ENCODE measurements around the gene IL1RAPL1.

IL1RAPL1 gene

DNA sequence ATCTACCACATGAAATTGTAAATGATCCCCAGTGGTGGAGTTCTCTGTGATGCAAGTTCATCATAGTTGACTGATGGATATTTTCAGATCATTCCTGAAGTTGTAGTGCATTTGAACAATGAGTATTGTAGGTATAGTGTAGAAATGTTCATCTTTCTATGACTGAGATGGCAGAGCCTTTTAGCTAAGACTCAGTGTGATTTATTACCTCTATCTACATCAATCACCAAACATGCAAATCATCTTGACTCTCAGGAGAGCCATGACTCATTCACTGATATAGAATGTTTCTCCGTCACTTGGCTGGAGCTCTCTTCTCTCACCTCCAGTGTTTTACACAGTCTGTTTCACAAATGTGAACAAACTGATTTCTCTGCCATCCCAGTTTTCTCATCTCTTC is 392.6 kb downstream of the IL1RAPL1 start:
- no peak for DNase-seq (ENCODE audit: low spot score)

DNA sequence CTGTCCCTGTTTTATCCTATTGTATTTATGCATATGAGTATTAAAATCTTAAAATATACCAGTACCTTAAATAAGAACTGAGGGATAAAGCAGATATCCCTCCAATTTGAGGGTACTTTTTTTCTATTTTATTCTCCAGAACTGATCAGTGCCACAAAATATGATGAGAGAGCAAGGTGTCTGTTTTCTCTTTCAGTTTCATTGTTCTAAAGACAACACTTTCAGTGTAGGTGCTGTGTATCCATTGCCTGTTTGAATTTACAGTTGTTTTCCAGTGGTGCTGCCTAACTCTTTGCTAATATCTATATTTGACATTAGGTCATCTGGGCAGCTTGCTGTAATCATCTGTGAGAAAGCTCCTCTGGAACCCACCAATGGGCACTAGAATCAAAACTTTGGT is 394.7 kb downstream of the IL1RAPL1 start:
- no peak for DNase-seq (ENCODE audit: low spot score)

DNA sequence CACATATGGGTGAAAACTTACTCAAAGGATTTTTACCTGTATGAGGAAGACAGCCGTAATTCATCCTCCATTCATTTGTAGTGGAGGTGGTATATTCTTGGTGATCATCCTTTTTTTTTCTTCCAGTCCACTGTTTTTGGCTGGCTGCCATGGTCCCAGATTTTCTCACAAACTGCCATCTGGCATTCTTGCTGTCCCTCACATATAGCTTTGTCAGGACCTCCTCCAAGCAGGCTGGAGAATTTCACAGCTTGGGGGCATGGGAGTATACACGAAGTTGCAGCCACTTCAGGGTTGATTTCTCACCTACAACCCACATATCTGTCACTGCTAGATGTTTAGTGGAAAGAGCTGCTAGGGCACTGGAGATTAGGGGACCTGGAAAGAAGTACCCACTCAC is 401.0 kb downstream of the IL1RAPL1 start:
- no peak for DNase-seq (ENCODE audit: low spot score)

DNA sequence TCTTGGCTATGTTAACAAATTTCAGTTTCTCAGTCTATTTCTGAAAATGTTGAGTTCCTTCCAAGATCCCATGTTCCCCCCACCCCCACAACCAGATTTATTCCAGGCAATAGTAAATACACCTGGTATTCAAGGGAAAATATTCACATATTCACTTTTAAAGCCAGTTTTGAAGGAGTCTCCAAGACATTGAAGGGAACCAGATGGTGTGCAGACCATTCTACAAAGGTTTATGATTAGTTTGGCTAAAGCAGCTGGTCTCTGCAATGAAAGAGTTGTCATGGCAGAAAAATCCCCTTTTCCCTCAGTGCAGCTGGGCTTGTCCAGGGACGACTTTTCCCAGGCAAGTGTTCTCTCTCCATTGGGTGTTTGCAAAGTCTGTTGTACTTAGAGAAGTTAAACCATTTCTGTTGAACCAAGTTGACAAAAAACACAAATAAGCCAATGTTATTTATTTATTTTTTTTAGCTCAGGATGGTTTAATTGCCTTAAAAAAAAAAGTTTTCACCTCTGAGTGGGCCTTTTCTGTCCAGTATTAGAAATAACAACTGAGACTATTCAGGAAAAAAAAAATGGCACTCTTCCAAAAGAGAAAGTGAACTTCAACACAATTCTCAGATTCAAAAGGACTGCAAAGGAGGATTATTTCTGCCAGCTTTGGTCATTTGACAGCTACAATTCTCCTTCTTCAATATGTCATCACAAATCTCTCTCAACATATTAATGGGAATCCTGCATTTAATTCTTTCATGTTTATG is 410.6 kb downstream of the IL1RAPL1 start:
- DNase-seq (ENCODE audit: low spot score) = no peak

DNA sequence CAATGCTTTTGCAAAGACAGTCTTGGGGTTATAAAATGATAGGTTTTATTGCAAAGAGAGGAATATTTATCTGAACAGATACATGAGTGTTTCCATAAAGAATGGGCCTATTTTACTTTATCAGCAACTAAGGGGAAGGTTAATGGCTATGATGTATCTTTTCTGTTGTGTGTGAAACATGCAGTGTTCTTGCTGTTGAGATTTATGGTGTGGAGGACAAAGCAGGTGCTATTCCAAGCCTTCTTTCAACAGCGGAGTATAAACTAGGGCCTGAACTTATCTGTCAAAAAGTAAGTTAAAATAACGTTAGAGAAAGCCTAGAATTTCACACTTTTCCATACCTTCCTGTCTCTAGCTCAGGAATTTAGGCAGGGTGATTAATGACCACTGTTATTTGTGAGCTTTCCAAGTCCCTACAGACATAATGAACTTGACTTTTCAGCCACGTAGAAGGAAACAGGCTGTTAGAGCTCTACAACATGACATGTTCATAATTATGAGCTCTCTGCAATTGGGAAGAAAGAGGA is 411.4 kb downstream of the IL1RAPL1 start:
- no peak for DNase-seq (ENCODE audit: low spot score)

DNA sequence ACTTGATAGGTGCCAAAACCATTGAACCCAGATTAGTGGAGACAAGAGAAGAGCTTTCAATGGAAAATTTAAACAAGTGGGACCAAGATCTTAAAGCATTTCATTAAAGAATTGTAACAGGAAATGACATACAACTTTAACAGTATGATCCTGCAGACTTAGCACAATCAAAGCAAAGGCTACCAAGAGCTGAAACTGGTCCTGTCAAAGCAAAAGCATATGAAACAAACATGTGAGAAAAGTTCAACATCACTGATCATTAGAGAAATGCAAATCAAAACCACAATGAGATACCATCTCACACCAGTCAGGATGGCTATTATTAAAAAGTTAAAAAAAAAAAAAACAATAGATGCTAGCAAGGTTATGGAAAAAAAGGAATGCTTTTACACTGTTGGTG is 425.6 kb downstream of the IL1RAPL1 start:
- DNase-seq (ENCODE audit: low spot score) = no peak

DNA sequence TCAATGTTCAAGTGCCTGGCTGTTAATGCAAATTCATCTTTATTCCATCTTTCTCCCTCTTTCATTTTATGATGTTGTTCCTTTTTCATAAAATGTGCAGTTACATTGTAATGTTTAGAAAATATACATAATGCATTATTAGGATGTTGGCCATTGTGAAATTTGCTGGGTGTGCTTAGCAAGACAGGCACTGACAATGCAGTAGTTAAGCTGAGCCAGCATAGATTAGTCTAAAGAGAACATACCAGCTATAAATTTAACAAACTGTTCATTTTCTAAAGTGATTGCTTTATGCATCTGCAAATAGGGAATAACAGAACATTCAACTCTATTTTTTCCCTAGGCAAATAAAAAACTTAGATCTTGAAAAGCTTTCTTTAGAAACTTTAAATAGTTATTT is 436.0 kb downstream of the IL1RAPL1 start:
- DNase-seq (ENCODE audit: low spot score) = no peak

DNA sequence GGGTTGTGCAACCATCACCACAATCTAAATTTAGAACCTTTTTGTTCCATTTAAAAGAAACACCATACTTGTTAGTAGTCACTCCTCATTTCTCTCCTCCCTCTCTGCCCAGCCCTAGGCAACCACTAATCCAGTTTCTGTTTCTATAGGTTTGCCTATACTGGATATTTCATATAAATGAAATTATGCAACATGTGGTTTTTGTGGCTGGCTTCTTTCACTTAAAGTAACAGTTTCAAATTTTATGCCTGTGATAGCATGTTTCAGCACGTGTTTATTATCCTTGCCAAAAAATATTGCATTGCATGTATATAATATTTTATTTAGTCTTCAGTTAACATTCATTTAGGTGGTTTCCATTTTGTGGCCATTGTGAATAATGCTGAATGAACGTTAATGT is 437.6 kb downstream of the IL1RAPL1 start:
- no peak for DNase-seq (ENCODE audit: low spot score)

DNA sequence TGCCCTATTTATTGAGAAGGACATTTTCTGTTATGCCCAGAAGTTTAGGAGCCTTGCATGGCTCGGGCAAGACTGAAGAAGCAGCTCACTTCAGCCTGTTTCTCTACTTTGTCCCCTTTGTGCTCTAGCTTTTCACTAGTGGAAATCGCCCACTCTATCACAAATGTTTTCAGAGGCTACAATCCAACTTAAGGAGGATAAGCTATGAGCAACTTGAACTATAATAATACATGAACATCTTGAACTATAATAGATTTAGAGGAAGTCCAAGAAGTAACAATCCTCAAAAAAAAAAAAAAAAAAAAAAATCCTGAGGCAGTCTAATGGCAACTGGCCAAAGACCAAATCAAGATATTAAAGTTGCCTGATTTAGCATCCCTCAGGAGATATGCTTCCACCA is 452.3 kb downstream of the IL1RAPL1 start:
- no peak for DNase-seq (ENCODE audit: low spot score)

DNA sequence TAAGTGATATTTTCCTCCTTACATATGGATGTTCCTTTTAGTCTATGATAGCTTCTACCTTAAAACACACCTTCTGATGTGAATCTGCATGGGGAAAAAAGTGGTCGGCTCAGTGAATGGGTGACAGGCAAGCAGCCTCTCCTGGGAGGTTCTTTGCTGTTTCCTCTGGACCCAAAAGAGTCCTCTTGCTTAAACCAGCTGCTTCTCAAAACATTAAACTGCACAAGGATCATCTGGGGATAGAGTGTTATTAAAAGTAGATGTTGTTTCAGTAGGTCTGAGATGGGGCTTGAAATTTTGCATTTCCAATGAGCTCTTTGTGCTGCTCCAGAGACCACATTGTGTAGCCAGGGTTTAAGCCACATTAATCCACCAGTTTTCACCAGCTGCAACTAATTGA is 452.9 kb downstream of the IL1RAPL1 start:
- DNase-seq (ENCODE audit: low spot score) = no peak

DNA sequence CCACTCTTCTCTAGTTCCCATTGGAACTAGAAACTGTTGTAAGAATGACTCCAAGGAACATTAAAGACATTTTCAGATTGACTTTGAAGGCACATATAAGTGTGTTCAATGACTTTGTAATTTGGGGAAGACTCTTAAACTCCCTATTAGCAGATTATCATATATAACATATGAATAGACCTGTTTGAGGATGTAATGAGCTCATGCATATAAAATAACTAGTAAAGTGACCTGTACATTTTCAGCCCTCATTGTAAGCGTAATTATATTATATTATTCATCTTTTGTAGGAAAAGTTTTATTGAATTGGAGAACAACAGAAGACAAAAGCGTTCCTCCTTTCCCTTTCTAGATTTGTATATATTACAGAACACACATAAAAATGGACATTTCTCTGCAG is 455.1 kb downstream of the IL1RAPL1 start:
- no peak for DNase-seq (ENCODE audit: low spot score)

DNA sequence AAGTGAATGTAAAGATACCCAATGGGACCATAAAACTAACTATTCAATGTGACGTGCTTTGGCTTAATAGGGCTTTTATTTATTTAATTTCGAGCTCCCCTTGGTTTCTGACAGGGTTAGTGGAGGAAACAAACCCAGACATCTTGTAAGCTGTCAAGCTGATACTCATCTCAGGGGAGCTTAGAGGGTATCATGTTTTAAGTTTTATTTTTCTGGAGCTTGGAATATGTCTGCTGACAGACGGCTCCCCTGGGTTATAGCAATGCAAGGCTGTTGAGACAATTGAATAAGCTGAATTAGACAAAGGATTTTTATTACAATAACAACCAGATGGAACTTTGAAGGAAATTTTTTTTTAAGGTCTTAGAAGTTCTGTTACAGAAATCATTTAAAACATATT is 456.5 kb downstream of the IL1RAPL1 start:
- DNase-seq (ENCODE audit: low spot score) = no peak

DNA sequence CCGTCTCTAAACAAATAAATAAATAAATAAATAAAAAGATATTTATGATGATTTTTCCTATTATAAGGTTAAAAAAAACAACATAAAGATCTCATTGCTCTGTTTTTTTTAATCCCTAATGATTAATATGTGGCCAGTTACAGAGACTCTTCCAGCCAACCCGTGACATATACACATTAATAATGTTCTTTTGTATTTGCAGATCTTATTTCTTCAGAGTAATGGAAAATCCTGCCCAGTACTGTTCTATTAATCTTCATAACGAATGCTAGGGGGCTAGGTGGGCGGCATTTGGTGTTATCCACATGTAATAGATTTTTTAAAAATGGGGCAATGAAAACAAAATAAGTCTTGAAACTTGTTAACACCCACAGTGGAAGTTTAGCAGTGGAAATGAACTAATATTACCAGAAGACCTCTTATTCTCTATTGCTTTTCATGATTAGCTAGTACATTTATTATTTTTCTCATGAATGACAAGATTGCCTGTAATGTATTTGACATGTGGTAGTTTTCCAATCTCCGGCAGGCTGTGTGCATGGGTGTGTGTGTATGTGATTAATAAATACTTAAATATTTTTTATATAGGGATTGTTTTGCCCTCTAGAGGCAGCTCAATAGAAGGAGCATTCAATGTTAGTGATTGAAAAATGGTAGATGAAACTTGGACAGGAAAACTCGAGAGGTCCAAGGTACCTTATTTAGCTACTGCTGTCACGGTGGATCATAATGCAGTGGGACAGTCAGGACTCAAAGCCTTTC is 457.4 kb downstream of the IL1RAPL1 start:
- DNase-seq (ENCODE audit: low spot score) = peak; percentile 19

DNA sequence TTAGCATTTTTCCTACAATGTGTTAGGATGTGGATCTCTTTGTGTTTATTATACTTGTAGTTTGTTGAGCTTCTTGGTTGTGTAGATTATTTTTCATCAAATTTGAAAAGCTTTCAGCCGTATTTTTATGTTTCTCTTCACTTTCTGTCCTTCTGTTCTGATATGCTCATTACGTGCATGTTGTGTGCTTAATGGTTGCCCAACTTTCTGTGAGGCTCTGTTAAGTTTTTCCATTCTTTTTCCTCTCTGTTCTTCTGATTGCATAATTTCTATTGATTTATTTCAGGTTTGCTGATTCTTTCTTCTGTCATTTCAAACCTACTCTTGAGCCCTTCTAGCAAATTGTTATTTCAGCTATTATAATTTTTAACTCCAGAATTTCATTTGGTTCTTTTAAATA is 478.2 kb downstream of the IL1RAPL1 start:
- DNase-seq (ENCODE audit: low spot score) = no peak

DNA sequence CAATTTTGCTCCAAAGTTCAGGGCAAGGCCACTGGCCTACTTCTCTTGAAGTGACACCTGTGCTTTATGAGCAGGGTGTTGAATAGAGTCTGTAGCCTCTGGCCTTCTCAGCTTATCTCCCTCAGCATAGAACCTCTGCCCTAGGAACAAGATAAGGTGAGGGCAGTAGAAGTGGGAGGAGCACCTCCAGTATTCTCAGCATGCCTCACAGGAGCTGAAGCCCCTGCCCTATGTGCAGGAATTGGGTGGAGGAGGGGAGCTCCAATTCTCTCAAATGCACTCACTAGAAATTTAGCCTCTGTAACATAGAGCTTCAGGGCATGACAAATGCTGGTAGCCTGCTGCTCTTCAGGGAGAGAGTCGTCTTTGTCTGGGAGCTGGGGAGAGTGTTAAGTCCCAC is 479.3 kb downstream of the IL1RAPL1 start:
- DNase-seq (ENCODE audit: low spot score) = no peak

DNA sequence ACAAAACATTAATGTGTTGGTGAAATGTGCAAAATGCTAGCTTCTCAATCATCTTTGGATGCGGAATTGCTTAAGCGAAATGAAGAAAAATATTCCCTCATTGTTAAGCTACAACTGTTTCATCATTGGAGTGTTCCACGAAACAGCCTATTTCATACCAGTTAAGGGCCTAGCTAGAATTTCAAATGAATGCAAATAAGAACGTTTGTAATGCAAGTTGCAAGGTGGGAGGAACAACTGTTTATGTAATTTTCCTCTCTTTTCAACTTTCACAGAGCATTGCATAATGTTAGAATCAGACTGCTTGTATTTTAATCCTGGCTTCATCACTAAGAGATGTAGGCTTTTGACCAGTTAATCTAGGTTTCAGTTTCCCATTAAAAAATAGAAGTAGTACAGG is 480.1 kb downstream of the IL1RAPL1 start:
- no peak for DNase-seq (ENCODE audit: low spot score)

DNA sequence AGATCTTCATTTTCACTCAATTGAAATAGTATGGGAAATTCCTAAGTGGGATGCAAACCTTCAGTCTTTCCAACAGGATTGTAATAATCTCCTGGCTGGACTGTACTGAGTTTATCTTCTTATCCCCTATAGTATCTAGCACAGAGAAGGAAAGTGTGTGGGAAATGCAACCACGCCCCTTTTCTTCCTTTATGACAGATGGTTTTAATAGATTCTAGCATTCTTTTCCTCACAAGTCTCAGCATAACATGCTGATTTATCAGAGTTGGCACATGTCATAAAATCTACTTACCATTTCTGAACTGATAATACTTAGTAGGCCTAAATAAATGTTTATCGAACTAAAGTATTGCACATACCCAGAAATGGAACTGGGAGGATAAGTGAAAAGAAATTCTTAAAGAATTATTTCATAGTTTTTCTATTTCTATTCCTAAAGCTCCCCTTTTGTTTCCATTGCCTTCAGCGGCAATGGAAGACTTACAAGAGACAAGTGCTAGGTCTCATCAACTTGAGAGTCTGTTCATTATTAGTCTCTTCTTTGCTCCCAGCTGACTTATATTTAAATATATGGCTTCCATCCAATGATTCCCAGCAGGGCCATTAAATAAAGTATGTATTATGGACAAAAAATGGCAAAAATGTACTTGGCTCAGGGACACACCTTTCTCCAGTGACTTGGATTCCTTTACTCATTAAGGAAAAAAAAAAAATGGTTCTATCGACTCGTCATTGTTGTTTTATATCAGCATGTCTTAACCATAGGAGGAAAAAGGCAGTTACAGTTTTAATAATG is 484.5 kb downstream of the IL1RAPL1 start:
- DNase-seq (ENCODE audit: low spot score) = no peak

DNA sequence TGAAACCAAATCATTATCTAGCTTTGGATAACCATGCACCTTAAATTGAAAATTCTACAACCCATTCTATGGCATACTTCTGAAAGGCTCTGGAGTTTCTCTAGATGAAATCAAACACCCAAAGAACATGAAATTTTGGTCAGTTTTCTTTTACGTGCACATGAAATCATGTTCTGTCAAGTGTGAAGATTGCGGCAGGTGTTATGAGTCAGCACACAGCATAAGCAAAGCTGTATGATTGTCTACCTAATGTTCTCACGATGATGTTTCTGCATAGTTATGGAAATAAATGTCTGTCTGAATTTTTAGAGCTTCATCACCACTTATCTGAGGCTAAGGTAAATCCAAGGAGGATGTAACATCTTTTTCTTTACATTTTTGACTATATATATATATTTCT is 495.3 kb downstream of the IL1RAPL1 start:
- no peak for DNase-seq (ENCODE audit: low spot score)

DNA sequence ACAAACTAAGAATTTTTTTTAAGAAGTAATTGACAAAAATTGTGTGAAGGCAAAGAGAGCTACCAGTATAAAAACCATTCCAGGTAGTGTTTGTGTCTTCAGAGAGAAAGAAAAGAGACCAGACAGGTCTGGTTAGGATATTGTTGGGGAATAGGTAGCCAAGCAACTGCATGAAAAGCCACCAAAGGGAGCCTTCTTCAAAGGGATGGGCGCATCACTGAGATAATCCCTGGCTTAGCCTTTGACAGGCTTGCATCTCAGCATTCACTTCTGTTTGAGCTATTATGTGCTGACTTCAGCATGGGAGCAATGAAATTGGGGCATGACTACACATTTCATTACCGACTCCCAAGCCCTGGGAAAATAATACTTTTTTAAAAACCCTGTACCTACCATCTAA is 496.6 kb downstream of the IL1RAPL1 start:
- no peak for DNase-seq (ENCODE audit: low spot score)

DNA sequence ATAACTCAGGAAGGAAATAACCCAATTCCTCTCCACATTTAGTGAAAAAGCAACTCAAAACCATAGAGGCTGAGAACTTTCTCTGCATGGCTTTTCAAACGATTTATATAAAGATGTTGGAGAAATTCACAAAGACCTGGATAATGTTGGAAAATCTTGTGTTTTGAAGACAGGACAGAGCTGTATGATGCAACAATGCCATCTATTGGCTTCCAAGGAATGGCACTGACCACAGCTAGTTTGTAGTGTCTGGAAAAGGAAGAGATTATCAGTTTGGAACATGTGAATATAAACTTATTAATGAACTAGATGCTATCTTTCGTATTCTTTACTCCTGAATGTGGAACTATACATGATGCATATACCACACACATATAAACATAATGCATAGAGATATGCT is 503.6 kb downstream of the IL1RAPL1 start:
- peak; percentile 83 for DNase-seq (ENCODE audit: low spot score)

DNA sequence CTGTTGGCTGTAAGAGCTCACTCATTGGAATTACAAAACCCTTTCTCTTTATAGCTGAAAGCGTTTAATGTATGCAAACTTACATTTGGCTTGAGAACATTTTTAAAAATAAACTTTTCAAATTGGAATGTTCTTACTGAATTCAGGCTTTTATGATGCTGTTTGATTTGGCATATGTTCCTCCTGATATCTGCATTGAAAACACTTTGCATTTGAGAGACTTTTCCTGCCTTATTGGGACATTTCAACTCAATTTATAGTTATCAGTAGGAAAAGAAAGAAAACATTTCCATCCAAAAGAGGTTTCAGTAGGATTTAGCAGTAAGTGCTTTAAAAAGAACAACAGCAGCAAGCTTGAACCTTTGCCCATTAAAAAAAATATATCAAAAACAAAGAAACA is 520.0 kb downstream of the IL1RAPL1 start:
- DNase-seq (ENCODE audit: low spot score) = no peak

DNA sequence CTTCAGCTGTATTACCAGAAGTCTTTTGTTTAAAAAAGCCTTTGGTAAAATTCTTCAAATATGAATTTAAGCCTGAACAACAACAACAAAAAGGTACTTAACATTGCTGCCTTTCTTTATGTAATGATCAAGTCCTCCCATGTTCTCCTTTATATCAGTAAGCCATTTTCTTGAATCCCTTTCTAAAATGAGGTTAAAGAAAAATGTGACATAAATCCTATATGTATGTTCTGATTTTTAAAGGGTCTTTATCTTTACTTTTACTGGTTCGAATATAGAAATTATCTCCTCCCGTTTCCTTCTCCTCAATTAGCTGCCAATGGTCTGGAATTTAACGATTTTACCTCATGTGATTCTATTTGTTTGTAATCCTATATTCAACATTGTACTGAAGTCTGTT is 522.8 kb downstream of the IL1RAPL1 start:
- no peak for DNase-seq (ENCODE audit: low spot score)

DNA sequence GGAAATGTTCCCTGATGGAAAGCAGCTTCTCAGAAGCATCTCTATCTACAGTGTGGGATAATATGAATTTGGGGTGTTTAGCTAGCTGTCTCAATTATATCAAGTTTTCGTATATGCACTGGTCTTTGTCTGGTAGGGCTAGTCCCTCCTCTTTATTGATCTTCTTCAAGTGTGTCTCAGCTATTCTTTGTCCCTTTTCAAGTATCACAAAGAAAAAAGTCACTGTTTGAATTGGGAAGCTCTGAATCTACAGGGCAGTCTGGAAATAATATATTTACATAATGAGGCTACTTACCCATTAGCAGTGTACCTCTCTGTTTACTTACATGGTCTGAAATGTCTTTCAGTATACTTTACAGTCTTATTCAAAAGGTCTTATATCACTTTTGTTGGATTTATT is 526.0 kb downstream of the IL1RAPL1 start:
- no peak for DNase-seq (ENCODE audit: low spot score)

Data from pons (tissue), 1 donor.